ENCODE data around the gene FBXL3.

GRCh38 chr13:77000475-77000874, 26.5 kb downstream of the FBXL3 start:
- TF ChIP-seq CTCF (IDR thresholded peaks at IDR 0.05; ENCODE audit: insufficient read depth, low read length) (no peak), POLR2AphosphoS5 (IDR thresholded peaks at IDR 0.05; ENCODE audit: low read depth) (no peak), REST (IDR thresholded peaks at IDR 0.05; ENCODE audit: insufficient replicate concordance, low read depth) (no peak), GABPA (IDR thresholded peaks at IDR 0.05; ENCODE audit: low read depth) (no peak), SPI1 (IDR thresholded peaks at IDR 0.05; ENCODE audit: borderline replicate concordance, low read depth) (no peak)
